HCT116 (cell line): ENCODE measurements around the gene FAR1. TPM values are rescaled to one million over a fixed set of nuclear protein-coding genes. Genes with fewer than 3 reads are reported as not detected.

Source experiments
- ATAC-seq: fragments of 200-7000 bp; cut with Tn5 transposase; 2 replicates; pipeline ENCODE4 v1.9.1; 2020; ENCODE audit warnings: mild to moderate bottlenecking, moderate library complexity
- BruUV-seq: library from RNA; stranded (reverse); fragments of 400-500 nt; replicated peaks from 2 replicates; lab custom pipeline; 2021; lab: Mats Ljungman, UMichigan
- CTCF ChIA-PET: fragments of 300-600 bp; sonication (Branson Sonifier 250); formaldehyde crosslinking; loops from one replicate; lab custom pipeline; 2021; ENCODE audit warnings: antibody characterized with exemption; lab: Charles Lee
- POLR2A ChIA-PET: fragments of 300-600, 350-600 bp; sonication (Branson Sonifier 250); formaldehyde crosslinking; loops from one replicate; lab custom pipeline; 2021; ENCODE audit warnings: antibody characterized with exemption; lab: Charles Lee
- RAD21 ChIA-PET, 2 experiments: fragments of 300-600 bp; sonication (Branson Sonifier 250); formaldehyde crosslinking; loops; one replicate each; lab custom pipeline; 2023; ENCODE audit warnings: low total read pairs in 2 of 2; ENCODE audit not compliant: uncharacterized antibody in 2 of 2, unreplicated experiment in 2 of 2, low non-redundant PET in 1 of 2; lab: Charles Lee
- DNase-seq: peaks from one replicate; pipeline ENCODE4 v3.0.0-alpha.2; 2010; ENCODE audit warnings: low read depth, low spot score
- H2AFZ ChIP-seq: fragments of 200-600 bp; shearing (Covaris generic), sonication (generic); 2 replicates; pipeline ENCODE4 v1.6.1; 2017; ENCODE audit warnings: low read depth, mixed run types, mixed read lengths, antibody characterized with exemption, low read length; ENCODE audit not compliant: poor library complexity, severe bottlenecking
- H3K27ac ChIP-seq: 2 replicates; pipeline ENCODE4 v1.5.1; 2012; ENCODE audit warnings: low read depth, low read length
- H3K27me3 ChIP-seq: fragments of 200-600 bp; sonication (generic); 2 replicates; pipeline ENCODE4 v1.6.1; 2016; ENCODE audit warnings: mixed run types, low read length, mixed read lengths; ENCODE audit not compliant: insufficient read depth
- H3K36me3 ChIP-seq, 2 experiments: fragments of 200-500 bp in 1 of 2; fragments of 200-600 bp in 1 of 2; sonication (Bioruptor generic) in 1 of 2; sonication (generic) in 1 of 2; 2 replicates each; pipeline versions ENCODE4 v1.5.1 to v1.6.1; 2014 to 2016; ENCODE audit warnings: low read length in 2 of 2, inconsistent platforms in 1 of 2, mixed read lengths in 1 of 2, mixed run types in 1 of 2; ENCODE audit not compliant: insufficient read depth in 2 of 2, control insufficient read depth in 1 of 2
- H3K4me1 ChIP-seq, 2 experiments: fragments of 200-600 bp in 1 of 2; sonication (generic) in 1 of 2; 2 replicates each; pipeline versions ENCODE4 v1.5.1 to v1.6.1; 2012 to 2017; ENCODE audit warnings: low read length in 2 of 2, inconsistent platforms in 1 of 2, mild to moderate bottlenecking in 1 of 2, mixed read lengths in 1 of 2, mixed run types in 1 of 2, moderate library complexity in 1 of 2; ENCODE audit not compliant: insufficient read depth in 2 of 2, control insufficient read depth in 1 of 2
- H3K4me2 ChIP-seq: fragments of 200-600 bp; sonication (generic); 2 replicates; pipeline ENCODE4 v1.6.1; 2017; ENCODE audit warnings: mixed run types, low read length, mixed read lengths
- H3K4me3 ChIP-seq, 2 experiments: fragments of 200-600 bp in 1 of 2; sonication (generic) in 1 of 2; replicated peaks in 1 of 2; 2 replicates each; pipeline ENCODE4 v1.5.1; 2011 to 2016; ENCODE audit warnings: low read length in 2 of 2, control low read depth in 1 of 2, low read depth in 1 of 2, mild to moderate bottlenecking in 1 of 2, mixed read lengths in 1 of 2, mixed run types in 1 of 2
- H3K79me2 ChIP-seq: fragments of 200-600 bp; sonication (generic); 2 replicates; pipeline ENCODE4 v1.6.1; 2017; ENCODE audit warnings: mild to moderate bottlenecking, mixed run types, low read length, moderate library complexity, mixed read lengths; ENCODE audit not compliant: insufficient read depth
- H3K9ac ChIP-seq: fragments of 200-600 bp; sonication (generic); 2 replicates; pipeline ENCODE4 v1.6.1; 2016; ENCODE audit warnings: low read length, mixed read lengths
- H3K9me2 ChIP-seq: fragments of 200-600 bp; sonication (generic), shearing (Covaris generic); 2 replicates; pipeline ENCODE4 v1.6.1; 2017; ENCODE audit warnings: mixed run types, mild to moderate bottlenecking, moderate library complexity; ENCODE audit not compliant: insufficient read depth
- H3K9me3 ChIP-seq, 2 experiments: fragments of 200-500 bp in 1 of 2; fragments of 200-600 bp in 1 of 2; sonication (Bioruptor generic) in 1 of 2; sonication (generic) in 1 of 2; 2 replicates each; pipeline ENCODE4 v1.6.1; 2014 to 2017; ENCODE audit warnings: low read length in 2 of 2, mixed read lengths in 2 of 2, inconsistent platforms in 1 of 2, low read depth in 1 of 2, mild to moderate bottlenecking in 1 of 2, mixed run types in 1 of 2, moderate library complexity in 1 of 2; ENCODE audit not compliant: control insufficient read depth in 1 of 2, insufficient read depth in 1 of 2
- H4K20me1 ChIP-seq: fragments of 200-600 bp; sonication (generic), shearing (Covaris generic); 2 replicates; pipeline ENCODE4 v1.6.1; 2017; ENCODE audit warnings: mixed run types, mild to moderate bottlenecking, moderate library complexity; ENCODE audit not compliant: insufficient read depth
- JUND ChIP-seq: IDR thresholded peaks from 2 replicates; pipeline ENCODE4 v1.6.1; 2012
- RAD21 ChIP-seq: IDR thresholded peaks from 2 replicates; pipeline ENCODE4 v1.6.1; 2012; ENCODE audit warnings: low read depth, mild to moderate bottlenecking
- TCF7L2 ChIP-seq: IDR thresholded peaks from 2 replicates; pipeline ENCODE4 v1.7.0; 2011; ENCODE audit warnings: borderline replicate concordance, inconsistent platforms; ENCODE audit not compliant: insufficient read depth, insufficient read length; ENCODE audit errors: extremely low read depth
- intact Hi-C: fragments of 100-400 bp; cut with micrococcal nuclease; formaldehyde crosslinking; loops from 2 replicates; pipeline ENCODE4 v1.10.0; 2022
- total RNA-seq: library from RNA; stranded (reverse); gene quantifications from one replicate; pipeline ENCODE4 v1.2.1, GENCODE V29; 2021; ENCODE audit not compliant: unreplicated experiment
- TF ChIP-seq, protein P1 (sequence below): IDR thresholded peaks from 2 replicates; pipeline ENCODE4 v1.6.1; 2012; ENCODE audit warnings: low read depth
- TF ChIP-seq, protein P2 (sequence below), 3 experiments: fragments of 200-600 bp in 1 of 3; sonication (generic) in 1 of 3; IDR thresholded peaks in 2 of 3; conservative IDR thresholded peaks in 1 of 3; 2 replicates each; pipeline ENCODE4 v1.5.1; 2012 to 2017; ENCODE audit warnings: low read depth in 2 of 3, low read length in 2 of 3, antibody characterized with exemption in 1 of 3, borderline replicate concordance in 1 of 3, control low read depth in 1 of 3, mild to moderate bottlenecking in 1 of 3, mixed read lengths in 1 of 3, mixed run types in 1 of 3, moderate library complexity in 1 of 3; ENCODE audit not compliant: insufficient read depth in 1 of 3

FAR1 gene
- total RNA-seq, 1 experiment from 2014 or later: 74.3 TPM

DNA sequence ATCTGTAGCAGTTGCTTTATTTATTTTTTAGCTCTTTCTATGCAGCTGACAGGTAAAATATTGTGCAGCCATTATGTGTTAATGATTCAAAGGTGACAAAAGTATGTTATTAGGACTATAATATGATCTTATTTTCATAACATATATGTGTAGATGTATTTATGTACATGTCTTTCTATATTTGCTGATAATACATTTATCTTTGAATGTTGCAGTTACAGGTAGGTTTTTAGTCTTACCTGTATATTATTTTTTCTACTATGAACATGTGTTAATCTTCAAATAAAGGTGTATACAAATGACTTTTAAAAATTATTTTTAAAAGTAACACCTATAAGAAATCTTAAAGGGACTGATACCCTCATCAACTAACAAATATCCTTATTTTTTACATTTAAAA, 33.6 kb downstream of the FAR1 start:
- TF ChIP-seq, protein P1, sequence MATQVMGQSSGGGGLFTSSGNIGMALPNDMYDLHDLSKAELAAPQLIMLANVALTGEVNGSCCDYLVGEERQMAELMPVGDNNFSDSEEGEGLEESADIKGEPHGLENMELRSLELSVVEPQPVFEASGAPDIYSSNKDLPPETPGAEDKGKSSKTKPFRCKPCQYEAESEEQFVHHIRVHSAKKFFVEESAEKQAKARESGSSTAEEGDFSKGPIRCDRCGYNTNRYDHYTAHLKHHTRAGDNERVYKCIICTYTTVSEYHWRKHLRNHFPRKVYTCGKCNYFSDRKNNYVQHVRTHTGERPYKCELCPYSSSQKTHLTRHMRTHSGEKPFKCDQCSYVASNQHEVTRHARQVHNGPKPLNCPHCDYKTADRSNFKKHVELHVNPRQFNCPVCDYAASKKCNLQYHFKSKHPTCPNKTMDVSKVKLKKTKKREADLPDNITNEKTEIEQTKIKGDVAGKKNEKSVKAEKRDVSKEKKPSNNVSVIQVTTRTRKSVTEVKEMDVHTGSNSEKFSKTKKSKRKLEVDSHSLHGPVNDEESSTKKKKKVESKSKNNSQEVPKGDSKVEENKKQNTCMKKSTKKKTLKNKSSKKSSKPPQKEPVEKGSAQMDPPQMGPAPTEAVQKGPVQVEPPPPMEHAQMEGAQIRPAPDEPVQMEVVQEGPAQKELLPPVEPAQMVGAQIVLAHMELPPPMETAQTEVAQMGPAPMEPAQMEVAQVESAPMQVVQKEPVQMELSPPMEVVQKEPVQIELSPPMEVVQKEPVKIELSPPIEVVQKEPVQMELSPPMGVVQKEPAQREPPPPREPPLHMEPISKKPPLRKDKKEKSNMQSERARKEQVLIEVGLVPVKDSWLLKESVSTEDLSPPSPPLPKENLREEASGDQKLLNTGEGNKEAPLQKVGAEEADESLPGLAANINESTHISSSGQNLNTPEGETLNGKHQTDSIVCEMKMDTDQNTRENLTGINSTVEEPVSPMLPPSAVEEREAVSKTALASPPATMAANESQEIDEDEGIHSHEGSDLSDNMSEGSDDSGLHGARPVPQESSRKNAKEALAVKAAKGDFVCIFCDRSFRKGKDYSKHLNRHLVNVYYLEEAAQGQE: no peak
- TF ChIP-seq TCF7L2 (no peak), RAD21 (no peak), JUND (no peak)
- TF ChIP-seq, protein P2, sequence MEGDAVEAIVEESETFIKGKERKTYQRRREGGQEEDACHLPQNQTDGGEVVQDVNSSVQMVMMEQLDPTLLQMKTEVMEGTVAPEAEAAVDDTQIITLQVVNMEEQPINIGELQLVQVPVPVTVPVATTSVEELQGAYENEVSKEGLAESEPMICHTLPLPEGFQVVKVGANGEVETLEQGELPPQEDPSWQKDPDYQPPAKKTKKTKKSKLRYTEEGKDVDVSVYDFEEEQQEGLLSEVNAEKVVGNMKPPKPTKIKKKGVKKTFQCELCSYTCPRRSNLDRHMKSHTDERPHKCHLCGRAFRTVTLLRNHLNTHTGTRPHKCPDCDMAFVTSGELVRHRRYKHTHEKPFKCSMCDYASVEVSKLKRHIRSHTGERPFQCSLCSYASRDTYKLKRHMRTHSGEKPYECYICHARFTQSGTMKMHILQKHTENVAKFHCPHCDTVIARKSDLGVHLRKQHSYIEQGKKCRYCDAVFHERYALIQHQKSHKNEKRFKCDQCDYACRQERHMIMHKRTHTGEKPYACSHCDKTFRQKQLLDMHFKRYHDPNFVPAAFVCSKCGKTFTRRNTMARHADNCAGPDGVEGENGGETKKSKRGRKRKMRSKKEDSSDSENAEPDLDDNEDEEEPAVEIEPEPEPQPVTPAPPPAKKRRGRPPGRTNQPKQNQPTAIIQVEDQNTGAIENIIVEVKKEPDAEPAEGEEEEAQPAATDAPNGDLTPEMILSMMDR (IDR thresholded peaks at IDR 0.05 in 2 of 3, conservative IDR thresholded peaks at IDR 0.05 in 1 of 3; ENCODE audit: borderline replicate concordance in 1 of 3, insufficient read depth in 1 of 3, low read depth in 2 of 3, low read length in 2 of 3): no peak
- DNase-seq: no peak
- RAD21 ChIA-PET: no interaction called here
- Histone ChIP-seq H3K27ac (no peak overlapping the region), H3K36me3 (peaks cover 4 to 15% of the 10 kb centered on the region in 2 experiments; a peak in 1 of 4 replicates), H4K20me1 (0 out of 2 replicates have a peak, but pooled peaks cover 4% of the 10 kb centered on the region), H3K9me3 (no peaks in the 10 kb centered on the region), H3K4me3 (no peak overlapping the region), H3K27me3 (no peaks in the 10 kb centered on the region), H3K4me1 (no peaks in the 10 kb centered on the region), H3K9me2 (no peaks in the 10 kb centered on the region), H3K79me2 (peaks cover 20% of the 10 kb centered on the region), H2AFZ (no peak overlapping the region), H3K4me2 (no peak overlapping the region), H3K9ac (no peak overlapping the region)
- ATAC-seq: no peak
- intact Hi-C loops: no loop called here
- POLR2A ChIA-PET: no interaction called here
- CTCF ChIA-PET: no interaction called here
- no TSS peak for BruUV-seq
